Measurements from ENCODE around the gene BCAS4. TPM values are rescaled to one million over a fixed set of nuclear protein-coding genes. Genes with fewer than 3 reads are reported as not detected.

Gene BCAS4
- total RNA-seq, 1 experiment from 2014 or later, result 13.5 TPM

- Mint-ChIP-seq H3K9me3 (ENCODE audit: low read depth, unreplicated experiment) (no peaks in the 10 kb centered on the region), H3K36me3 (ENCODE audit: insufficient read depth, unreplicated experiment) (peaks cover 66% of the 10 kb centered on the region), H3K4me3 (ENCODE audit: low read depth, unreplicated experiment) (no peak overlapping the region), H3K27ac (ENCODE audit: unreplicated experiment) (no peak overlapping the region), H3K27me3 (ENCODE audit: unreplicated experiment) (no peaks in the 10 kb centered on the region), H3K4me1 (ENCODE audit: low read depth, unreplicated experiment) (peaks cover 43% of the 10 kb centered on the region)
- intact Hi-C loops (cut with micrococcal nuclease; ENCODE audit: unreplicated experiment), result no loop called here
- no peak for DNase-seq
- CTCF ChIA-PET, result interaction anchor here (0.5 to 0.6 kb wide), 2 partner anchors 11 to 172 kb away, joined by 3 read pairs; no protein-coding TSS in a partner anchor
- BruUV-seq (replicated peaks), result no TSS peak
- no peak for TF ChIP-seq CTCF (IDR thresholded peaks at IDR 0.05; ENCODE audit: unreplicated experiment)
Measured at GRCh38 chr20:50924261-50924920, 129.5 kb downstream of the BCAS4 start.

- Mint-ChIP-seq H3K4me1 (ENCODE audit: low read depth, unreplicated experiment) (peaks cover 43% of the 10 kb centered on the region), H3K9me3 (ENCODE audit: low read depth, unreplicated experiment) (no peaks in the 10 kb centered on the region), H3K4me3 (ENCODE audit: low read depth, unreplicated experiment) (no peak overlapping the region), H3K36me3 (ENCODE audit: insufficient read depth, unreplicated experiment) (peaks cover 80% of the 10 kb centered on the region), H3K27me3 (ENCODE audit: unreplicated experiment) (no peaks in the 10 kb centered on the region), H3K27ac (ENCODE audit: unreplicated experiment) (no peak overlapping the region)
- no peak for DNase-seq
- BruUV-seq (replicated peaks), result no TSS peak
- no peak for TF ChIP-seq CTCF (IDR thresholded peaks at IDR 0.05; ENCODE audit: unreplicated experiment)
- intact Hi-C loops (cut with micrococcal nuclease; ENCODE audit: unreplicated experiment), result no loop called here
- CTCF ChIA-PET, result interaction anchor here (0.6 to 1.4 kb wide), 3 partner anchors 29 to 1544 kb away, joined by 3 read pairs; no protein-coding TSS in a partner anchor
Measured at GRCh38 chr20:50926530-50926929, 131.7 kb downstream of the BCAS4 start.

Other genes with a start within 250 kb of the BCAS4 start
- 2.8 and 4.0 TPM in 2 replicates for gene RIPOR3, start 103.5 kb upstream of the BCAS4 start, total RNA-seq (2022)
- 114 and 127 TPM in 2 replicates for gene PARD6B, start 63.5 kb upstream of the BCAS4 start, total RNA-seq (2022)
- 91.8 and 103 TPM in 2 replicates for gene ADNP, start 136.4 kb downstream of the BCAS4 start, total RNA-seq (2022)
- gene DPM1, start 163.5 kb downstream of the BCAS4 start, total RNA-seq (2022), result 87.3 and 89.1 TPM in 2 replicates
- gene MOCS3, start 163.8 kb downstream of the BCAS4 start, total RNA-seq (2022), result 13.2 and 15.4 TPM in 2 replicates
- gene KCNG1, start 228.0 kb downstream of the BCAS4 start, total RNA-seq (2022), result 3.9 and 6.8 TPM in 2 replicates

Data from Calu3 (cell line).